K562 (cell line): ENCODE measurements around the gene WARS2. TPM values are rescaled to one million over a fixed set of nuclear protein-coding genes. Genes with fewer than 3 reads are reported as not detected.

Experiments used
- ATAC-seq: fragments of 200-7000 bp; cut with Tn5 transposase; 3 replicates; pipeline ENCODE4 v1.9.1; 2020; ENCODE audit warnings: moderate library complexity
- BruUV-seq: library from RNA; stranded (reverse); fragments of 400-500 nt; replicated peaks from 2 replicates; lab custom pipeline; 2021; lab: Mats Ljungman, UMichigan
- CTCF ChIA-PET: fragments of 300-600 bp; formaldehyde crosslinking; extraction: SDS; loops from one replicate; lab custom pipeline; 2021; ENCODE audit warnings: low intra/inter-chr PET ratio; lab: Yijun Ruan, JAX
- POLR2A ChIA-PET: fragments of 300-600, 350-650 bp; sonication (Branson Sonifier 250); formaldehyde crosslinking; extraction: SDS; loops from one replicate; lab custom pipeline; 2021; ENCODE audit warnings: antibody characterized with exemption, inconsistent platforms; lab: Yijun Ruan, JAX
- DNase-seq, 4 experiments: peaks; one replicate each; pipeline versions ENCODE4 v3.0.0 to v3.0.0-alpha.2; 2011 to 2018; ENCODE audit warnings: low spot score in 3 of 4, mixed read lengths in 3 of 4; ENCODE audit errors: extremely low read depth in 1 of 4
- FAIRE-seq: peaks from 2 replicates; lab custom pipeline; 2011; peaks lifted over from hg19 to GRCh38; lab: Jason Lieb, UNC
- H2AFZ ChIP-seq: 2 replicates; pipeline ENCODE4 v1.6.0; 2011; ENCODE audit warnings: low read depth, low read length, control low read depth, inconsistent platforms
- H3K27ac ChIP-seq: fragments of 200-600 bp; 3 replicates; pipeline ENCODE4 v1.8.0; 2011; ENCODE audit warnings: low read depth, mild to moderate bottlenecking, control low read depth, inconsistent platforms, low read length, moderate library complexity, mixed read lengths; ENCODE audit errors: extremely low read depth
- H3K27me3 ChIP-seq, 2 experiments: fragments of 300-600 bp in 1 of 2; 2 replicates in 1 of 2; 3 replicates in 1 of 2; pipeline versions ENCODE4 v1.6.0 to v1.8.0; 2011; ENCODE audit warnings: inconsistent platforms in 2 of 2, low read length in 2 of 2, mild to moderate bottlenecking in 1 of 2, mixed read lengths in 1 of 2, moderate library complexity in 1 of 2; ENCODE audit not compliant: control insufficient read depth in 2 of 2, insufficient read depth in 2 of 2
- H3K36me3 ChIP-seq: fragments of 300-600 bp; 3 replicates; pipeline ENCODE4 v1.8.0; 2011; ENCODE audit warnings: mild to moderate bottlenecking, low read length, inconsistent platforms; ENCODE audit not compliant: control insufficient read depth, insufficient read depth
- H3K4me1 ChIP-seq, 2 experiments: fragments of 200-600 bp in 1 of 2; replicated peaks in 1 of 2; 2 replicates in 1 of 2; 3 replicates in 1 of 2; pipeline versions ENCODE4 v1.5.1 to v1.8.0; 2011; ENCODE audit warnings: inconsistent platforms in 2 of 2, low read length in 2 of 2, mild to moderate bottlenecking in 1 of 2, mixed read lengths in 1 of 2, moderate library complexity in 1 of 2; ENCODE audit not compliant: control insufficient read depth in 2 of 2, insufficient read depth in 2 of 2
- H3K4me2 ChIP-seq: 2 replicates; pipeline ENCODE4 v1.6.1; 2011; ENCODE audit warnings: low read length, control low read depth, inconsistent platforms, mixed read lengths; ENCODE audit not compliant: insufficient read depth
- H3K4me3 ChIP-seq: fragments of 200-600 bp; sonication (generic), shearing (Covaris generic); 2 replicates; pipeline ENCODE4 v1.5.1; 2016; ENCODE audit warnings: control low read depth, inconsistent platforms
- H3K79me2 ChIP-seq: fragments of 200-600 bp; 3 replicates; pipeline ENCODE4 v1.8.0; 2011; ENCODE audit warnings: low read length, inconsistent platforms; ENCODE audit not compliant: control insufficient read depth, insufficient read depth
- H3K9ac ChIP-seq, 2 experiments: 2 replicates each; pipeline versions ENCODE4 v1.6.0 to v1.6.1; 2011; ENCODE audit warnings: low read depth in 2 of 2, low read length in 2 of 2, control low read depth in 1 of 2, inconsistent platforms in 1 of 2, mild to moderate bottlenecking in 1 of 2, mixed read lengths in 1 of 2; ENCODE audit not compliant: insufficient read depth in 1 of 2
- H3K9me1 ChIP-seq: one replicate; pipeline ENCODE4 v1.6.0; 2011; ENCODE audit warnings: inconsistent platforms, mild to moderate bottlenecking, low read length, moderate library complexity; ENCODE audit not compliant: control insufficient read depth, insufficient read depth
- H3K9me3 ChIP-seq: replicated peaks from 2 replicates; pipeline ENCODE4 v1.5.1; 2011; ENCODE audit warnings: low read depth, low read length, inconsistent platforms; ENCODE audit not compliant: control insufficient read depth, insufficient read depth
- H4K20me1 ChIP-seq: replicated peaks from 2 replicates; pipeline ENCODE4 v1.6.1; 2011; ENCODE audit warnings: low read length, inconsistent platforms, mixed read lengths; ENCODE audit not compliant: control insufficient read depth, insufficient read depth
- ATF1 ChIP-seq, 2 experiments: fragments of 450-650 bp in 1 of 2; IDR thresholded peaks; 2 replicates each; pipeline ENCODE4 v1.6.1; 2016; ENCODE audit warnings: missing compliant biosample characterization in 1 of 2, missing genetic modification characterization in 1 of 2
- FOXA1 ChIP-seq: fragments of 450-650 bp; IDR thresholded peaks from 2 replicates; pipeline ENCODE4 v1.6.1; 2016; ENCODE audit warnings: mild to moderate bottlenecking, borderline replicate concordance
- HMG20A ChIP-seq: fragments of 450-650 bp; formaldehyde crosslinking; conservative IDR thresholded peaks from 2 replicates; pipeline ENCODE4 v1.4.0; 2020; ENCODE audit warnings: mild to moderate bottlenecking, mixed read lengths
- KDM1A ChIP-seq, 2 experiments: fragments of 450-650 bp; IDR thresholded peaks; 2 replicates each; pipeline ENCODE4 v1.6.1; 2016; ENCODE audit warnings: mild to moderate bottlenecking in 2 of 2
- KLF1 ChIP-seq: fragments of 450-650 bp; IDR thresholded peaks from 2 replicates; pipeline ENCODE4 v1.6.1; 2016; ENCODE audit warnings: missing genetic modification characterization, missing compliant biosample characterization
- MLLT1 ChIP-seq, 2 experiments: fragments of 450-650 bp; IDR thresholded peaks; 2 replicates each; pipeline ENCODE4 v1.6.1; 2016
- NCOR1 ChIP-seq: fragments of 450-650 bp; IDR thresholded peaks from 2 replicates; pipeline ENCODE4 v1.6.1; 2016; ENCODE audit warnings: mild to moderate bottlenecking, moderate library complexity
- NFRKB ChIP-seq: fragments of 450-650 bp; IDR thresholded peaks from 2 replicates; pipeline ENCODE4 v1.6.1; 2016; ENCODE audit warnings: low read depth
- NR2C2 ChIP-seq, 2 experiments: fragments of 200-800 bp in 1 of 2; sonication (Bioruptor generic) in 1 of 2; sonication (generic) in 1 of 2; formaldehyde crosslinking in 1 of 2; IDR thresholded peaks; 2 replicates each; pipeline versions ENCODE4 v1.6.1 to v1.8.0; 2016 to 2022; ENCODE audit warnings: mild to moderate bottlenecking in 1 of 2, missing compliant biosample characterization in 1 of 2, missing genetic modification characterization in 1 of 2, missing genetic modification reagents in 1 of 2
- NR4A1 ChIP-seq, 2 experiments: fragments of 250-450 bp in 1 of 2; fragments of 450-650 bp in 1 of 2; sonication (Bioruptor Pico) in 1 of 2; IDR thresholded peaks; 2 replicates each; pipeline versions ENCODE4 v1.4.0 to v1.6.1; 2016 to 2020; ENCODE audit warnings: mild to moderate bottlenecking in 2 of 2, missing compliant biosample characterization in 1 of 2, missing genetic modification characterization in 1 of 2, moderate library complexity in 1 of 2
- RCOR1 ChIP-seq, 2 experiments: IDR thresholded peaks; 2 replicates each; pipeline ENCODE4 v1.6.1; 2012; ENCODE audit warnings: low read depth in 2 of 2, low read length in 2 of 2, borderline replicate concordance in 1 of 2, improper control_type of control experiment in 1 of 2
- TAF1 ChIP-seq: IDR thresholded peaks from 2 replicates; pipeline ENCODE4 v1.6.1; 2011; ENCODE audit warnings: mild to moderate bottlenecking, low read length, moderate library complexity; ENCODE audit not compliant: insufficient read depth, control insufficient read depth, severe bottlenecking; ENCODE audit errors: extremely low read depth
- U2AF1 ChIP-seq: fragments of 200-400 bp; formaldehyde crosslinking; optimal IDR thresholded peaks from 2 replicates; pipeline ENCODE3; 2017; ENCODE audit warnings: mild to moderate bottlenecking, low read depth, low read length, moderate library complexity
- WGBS: fragments of 100-300 bp; shearing (Covaris generic); methylation state at CpG from one replicate; pipeline ENCODE4 v1.1.6; 2016; ENCODE audit warnings: low coverage, mixed read lengths; ENCODE audit not compliant: insufficient coverage; ENCODE audit errors: missing lambda C conversion rate; 5-methylcytosine and 5-hydroxymethylcytosine counted together
- in situ Hi-C: fragments of 300-500 bp; cut with MboI; formaldehyde crosslinking; loops from 4 replicates; pipeline ENCODE4 v1.15.0; 2018; ENCODE audit warnings: inconsistent platforms, mixed read lengths
- intact Hi-C: fragments of 100-400 bp; cut with micrococcal nuclease; formaldehyde crosslinking; loops from 2 replicates; pipeline ENCODE4 v1.14.2; 2022
- polyA plus RNA-seq, 8 experiments: library from polyadenylated mRNA; depleted of rRNA in 4 of 8; stranded (reverse) in 5 of 8; unstranded in 3 of 8; fragments of >200 nt; fragmentation: Nextera tagmentation in 2 of 8; fragmentation: Illumina TruSeq in 1 of 8; extraction: Ambion mirVana in 2 of 8; extraction: Trizol in 1 of 8; gene quantifications; 2 replicates each; pipeline versions ENCODE4 v1.2.1 to v1.2.3, GENCODE V29; 2011 to 2014; ENCODE audit warnings: inconsistent platforms in 1 of 8, missing spikeins in 1 of 8
- total RNA-seq, 7 experiments: library from RNA; depleted of rRNA in 6 of 7; stranded (reverse); fragments of >200 nt in 6 of 7; fragmentation: Illumina TruSeq in 2 of 7; extraction: Trizol in 2 of 7; gene quantifications; 2 replicates each; pipeline versions ENCODE4 v1.2.1 to v1.2.3, GENCODE V29; 2011 to 2021; ENCODE audit warnings: low replicate concordance in 1 of 7

Gene WARS2
- total and polyA plus RNA-seq, 9 of the 15 experiments (the other 6 are each of a cell fraction or from before 2014, with no cell fraction given), result 5.7 to 18.0 (median 16.9) TPM

- Histone ChIP-seq H3K9me3 (no peaks in the 10 kb centered on the region), H4K20me1 (no peaks in the 10 kb centered on the region), H3K4me3 (no peak overlapping the region), H3K4me1 (no peaks in the 10 kb centered on the region), H3K79me2 (no peaks in the 10 kb centered on the region), H3K4me2 (no peak overlapping the region), H2AFZ (no peak overlapping the region), H3K9ac (no peak overlapping the region), H3K36me3 (no peaks in the 10 kb centered on the region), H3K27ac (no peak overlapping the region), H3K9me1 (no peaks in the 10 kb centered on the region), H3K27me3 (no peaks in the 10 kb centered on the region)
- in situ Hi-C loops, result no loop called here
- ChIA-PET CTCF (no interaction called here), POLR2A (interaction anchor here (0.8 kb wide), 1 partner anchor 44 kb away, joined by 3 read pairs; no protein-coding TSS in a partner anchor)
- no peak for DNase-seq
- no peak for ATAC-seq
- TF ChIP-seq MLLT1 (IDR thresholded peaks at IDR 0.05) (no peak), NFRKB (no peak), ATF1 (CRISPR knock-in tag; IDR thresholded peaks at IDR 0.05) (no peak), ATF1 (tag; IDR thresholded peaks at IDR 0.05) (no peak)
- BruUV-seq, result no TSS peak
- intact Hi-C loops, result no loop called here
- 62% methylated on average over 1 of the region's 1 CpG for whole genome bisulfite sequencing
- FAIRE-seq, result no peak
These were observed 44.5 kb upstream of the WARS2 start for GRCh38 chr1:119184972-119185371.

- Histone ChIP-seq H3K9me3 (no peaks in the 10 kb centered on the region), H3K79me2 (no peaks in the 10 kb centered on the region), H3K4me3 (no peak overlapping the region), H3K9me1 (no peaks in the 10 kb centered on the region), H3K27me3 (no peaks in the 10 kb centered on the region), H2AFZ (no peak overlapping the region), H4K20me1 (no peaks in the 10 kb centered on the region), H3K4me1 (no peaks in the 10 kb centered on the region), H3K4me2 (no peak overlapping the region), H3K36me3 (0 out of 3 replicates have a peak, but pooled peaks cover 3% of the 10 kb centered on the region), H3K27ac (no peak overlapping the region), H3K9ac (no peak overlapping the region)
- no peak for FAIRE-seq
- no TSS peak for BruUV-seq
- DNase-seq, result no peak
- 60% methylated on average over 3 of the region's 3 CpGs for WGBS
- intact Hi-C loops, result no loop called here
- ATAC-seq, result no peak
- ChIA-PET POLR2A (no interaction called here), CTCF (no interaction called here)
- in situ Hi-C loops, result no loop called here
- no peak for TF ChIP-seq KDM1A (IDR thresholded peaks at IDR 0.05)
- TF ChIP-seq NR2C2 (CRISPR knock-in tag; IDR thresholded peaks at IDR 0.05), result no peak
- TF ChIP-seq NR2C2 (tag; IDR thresholded peaks at IDR 0.05), result no peak
- no peak for TF ChIP-seq RCOR1 (IDR thresholded peaks at IDR 0.05; ENCODE audit: borderline replicate concordance in 1 of 2, low read depth in 2 of 2, low read length in 2 of 2)
- no peak for TF ChIP-seq NR4A1 (CRISPR knock-in tag; IDR thresholded peaks at IDR 0.05)
- no peak for TF ChIP-seq NR4A1 (tag; IDR thresholded peaks at IDR 0.05)
- TF ChIP-seq FOXA1, result no peak
- TF ChIP-seq U2AF1, result no peak
- no peak for TF ChIP-seq HMG20A (CRISPR knock-in tag)
- no peak for TF ChIP-seq KLF1 (tag)
- no peak for TF ChIP-seq TAF1
- no peak for TF ChIP-seq NCOR1
These were observed 40.8 kb upstream of the WARS2 start for GRCh38 chr1:119181218-119181617.
